HG03097 (cell line): ENCODE data around the gene MED12.

ENCODE experiments used
- ATAC-seq: cut with Tn5 transposase; IDR thresholded peaks from one replicate; pipeline ENCODE4 v1.9.1; 2021; ENCODE audit not compliant: unreplicated experiment, low FRiP score

The MED12 gene

GRCh38 chrX:71184092-71184491, 65.7 kb downstream of the MED12 start:
- no peak for ATAC-seq

- ATAC-seq, result no peak
Measured at GRCh38 chrX:71184803-71185495, 66.6 kb downstream of the MED12 start.

GRCh38 chrX:71191248-71191647, 72.9 kb downstream of the MED12 start:
- no peak for ATAC-seq
